H1 (cell line): Measurements from ENCODE around the gene RASD2. TPM values are rescaled to one million over a fixed set of nuclear protein-coding genes. Genes with fewer than 3 reads are reported as not detected.

Experiments used
- CTCF ChIA-PET: fragments of 300-600 bp; sonication (Branson Sonifier 250); formaldehyde crosslinking; loops from one replicate; lab custom pipeline; 2021; ENCODE audit not compliant: partially characterized antibody; lab: Charles Lee
- POLR2A ChIA-PET: fragments of 300-600 bp; sonication (Branson Sonifier 250); formaldehyde crosslinking; loops from one replicate; lab custom pipeline; 2021; ENCODE audit warnings: inconsistent platforms; ENCODE audit not compliant: partially characterized antibody; lab: Charles Lee
- DNase-seq, 2 experiments: peaks; one replicate each; pipeline versions ENCODE4 v3.0.0 to v3.0.0-alpha.2; 2010 to 2022; ENCODE audit warnings: low spot score in 2 of 2, low read depth in 1 of 2, mixed read lengths in 1 of 2
- FAIRE-seq: peaks from 2 replicates; lab custom pipeline; 2011; peaks lifted over from hg19 to GRCh38; lab: Jason Lieb, UNC
- H2AFZ ChIP-seq: 2 replicates; pipeline ENCODE4 v1.8.1; 2012; ENCODE audit warnings: low read length, inconsistent platforms
- H2AK5ac ChIP-seq: 2 replicates; pipeline ENCODE4 v1.6.1; 2013; ENCODE audit warnings: low read depth, low read length
- H2BK120ac ChIP-seq: replicated peaks from 2 replicates; pipeline ENCODE3; 2013; ENCODE audit warnings: low read depth, low read length, inconsistent platforms
- H2BK12ac ChIP-seq: 2 replicates; pipeline ENCODE4 v1.6.1; 2013; ENCODE audit warnings: low read depth, low read length
- H2BK15ac ChIP-seq: 2 replicates; pipeline ENCODE4 v1.6.1; 2013; ENCODE audit warnings: low read length
- H2BK20ac ChIP-seq: 2 replicates; pipeline ENCODE4 v1.6.1; 2013; ENCODE audit warnings: low read length
- H2BK5ac ChIP-seq: 2 replicates; pipeline ENCODE4 v1.6.1; 2013; ENCODE audit warnings: low read depth, low read length
- H3K14ac ChIP-seq: 2 replicates; pipeline ENCODE4 v1.6.1; 2013; ENCODE audit warnings: inconsistent platforms; ENCODE audit not compliant: insufficient read length
- H3K18ac ChIP-seq: 2 replicates; pipeline ENCODE4 v1.6.1; 2013; ENCODE audit warnings: low read length; ENCODE audit errors: extremely low read depth
- H3K23ac ChIP-seq: 2 replicates; pipeline ENCODE4 v1.6.1; 2013; ENCODE audit warnings: inconsistent platforms; ENCODE audit not compliant: insufficient read length
- H3K23me2 ChIP-seq: 2 replicates; pipeline ENCODE4 v1.6.1; 2013; ENCODE audit warnings: low read depth, low read length
- H3K27ac ChIP-seq: 2 replicates; pipeline ENCODE4 v1.6.1; 2011; ENCODE audit warnings: low read depth, low read length, inconsistent platforms
- H3K27me3 ChIP-seq, 4 experiments: replicated peaks in 1 of 4; 1 replicate in 1 of 4; 2 replicates in 3 of 4; pipeline versions ENCODE4 v1.6.1 to v1.8.1; 2011 to 2013; ENCODE audit warnings: low read length in 3 of 4, mild to moderate bottlenecking in 3 of 4, inconsistent platforms in 2 of 4, mixed read lengths in 2 of 4, moderate library complexity in 1 of 4; ENCODE audit not compliant: control insufficient read depth in 3 of 4, insufficient read depth in 3 of 4; ENCODE audit errors: extremely low read depth in 1 of 4
- H3K36me3 ChIP-seq, 4 experiments: 2 replicates each; pipeline versions ENCODE4 v1.6.1 to v1.8.1; 2011 to 2013; ENCODE audit warnings: mild to moderate bottlenecking in 4 of 4, low read length in 3 of 4, moderate library complexity in 2 of 4, control low read depth in 1 of 4, inconsistent platforms in 1 of 4; ENCODE audit not compliant: insufficient read depth in 4 of 4, control insufficient read depth in 2 of 4
- H3K4ac ChIP-seq: replicated peaks from 2 replicates; pipeline ENCODE3; 2013; ENCODE audit warnings: low read length, low read depth, mixed read lengths, inconsistent platforms; ENCODE audit not compliant: insufficient read length
- H3K4me1 ChIP-seq, 4 experiments: replicated peaks in 1 of 4; 1 replicate in 1 of 4; 2 replicates in 3 of 4; pipeline versions ENCODE4 v1.6.1 to v1.8.1; 2011 to 2013; ENCODE audit warnings: low read length in 3 of 4, inconsistent platforms in 2 of 4, mixed read lengths in 1 of 4; ENCODE audit not compliant: insufficient read depth in 4 of 4, control insufficient read depth in 3 of 4
- H3K4me2 ChIP-seq, 2 experiments: 2 replicates each; pipeline versions ENCODE4 v1.6.1 to v1.8.1; 2011 to 2013; ENCODE audit warnings: low read depth in 2 of 2, low read length in 2 of 2, control low read depth in 1 of 2, inconsistent platforms in 1 of 2, mild to moderate bottlenecking in 1 of 2; ENCODE audit not compliant: insufficient read depth in 1 of 2
- H3K4me3 ChIP-seq, 4 experiments: fragments of 200-600, 300-600 bp in 1 of 4; sonication (generic), shearing (Covaris generic), sonication (Bioruptor Twin) in 1 of 4; 2 replicates each; pipeline versions ENCODE4 v1.5.1 to v1.8.1; 2011 to 2016; ENCODE audit warnings: low read length in 4 of 4, low read depth in 3 of 4, control low read depth in 2 of 4, inconsistent platforms in 2 of 4, mild to moderate bottlenecking in 2 of 4, mixed read lengths in 1 of 4, moderate library complexity in 1 of 4; ENCODE audit not compliant: insufficient read depth in 2 of 4; ENCODE audit errors: extremely low read depth in 1 of 4
- H3K56ac ChIP-seq: replicated peaks from 2 replicates; pipeline ENCODE3; 2013; ENCODE audit warnings: low read depth, mild to moderate bottlenecking, mixed read lengths, low read length, inconsistent platforms; ENCODE audit not compliant: insufficient read length
- H3K79me1 ChIP-seq: 2 replicates; pipeline ENCODE4 v1.6.1; 2013; ENCODE audit warnings: low read depth, low read length, control low read depth
- H3K79me2 ChIP-seq, 2 experiments: 2 replicates each; pipeline versions ENCODE4 v1.6.1 to v1.8.1; 2012 to 2013; ENCODE audit warnings: low read length in 2 of 2, mild to moderate bottlenecking in 2 of 2, inconsistent platforms in 1 of 2; ENCODE audit not compliant: insufficient read depth in 2 of 2, control insufficient read depth in 1 of 2
- H3K9ac ChIP-seq, 4 experiments: replicated peaks in 1 of 4; 1 replicate in 1 of 4; 2 replicates in 3 of 4; pipeline versions ENCODE4 v1.6.1 to v1.8.1; 2011 to 2013; ENCODE audit warnings: low read depth in 3 of 4, low read length in 3 of 4, control low read depth in 2 of 4, mild to moderate bottlenecking in 2 of 4, moderate library complexity in 2 of 4, inconsistent platforms in 1 of 4; ENCODE audit errors: extremely low read depth in 1 of 4
- H3K9me3 ChIP-seq, 2 experiments: 2 replicates each; pipeline versions ENCODE4 v1.6.1 to v1.8.1; 2012 to 2013; ENCODE audit warnings: mild to moderate bottlenecking in 2 of 2, moderate library complexity in 2 of 2, control low read depth in 1 of 2, inconsistent platforms in 1 of 2, low read depth in 1 of 2, low read length in 1 of 2, mixed read lengths in 1 of 2; ENCODE audit not compliant: insufficient read depth in 2 of 2
- H4K20me1 ChIP-seq, 2 experiments: replicated peaks in 1 of 2; 2 replicates each; pipeline versions ENCODE3 to v1.8.1; 2011 to 2013; ENCODE audit warnings: inconsistent platforms in 2 of 2, low read length in 2 of 2, mild to moderate bottlenecking in 1 of 2; ENCODE audit not compliant: insufficient read depth in 2 of 2, control insufficient read depth in 1 of 2
- H4K5ac ChIP-seq: 2 replicates; pipeline ENCODE4 v1.6.1; 2013; ENCODE audit warnings: low read length, low read depth, mixed read lengths, inconsistent platforms; ENCODE audit not compliant: insufficient read length
- H4K8ac ChIP-seq: 2 replicates; pipeline ENCODE4 v1.8.0; 2013; ENCODE audit warnings: mild to moderate bottlenecking, moderate library complexity, low read length, inconsistent platforms; ENCODE audit not compliant: insufficient read depth; ENCODE audit errors: extremely low read depth
- H4K91ac ChIP-seq: replicated peaks from 2 replicates; pipeline ENCODE3; 2013; ENCODE audit warnings: low read length, mixed read lengths, inconsistent platforms; ENCODE audit not compliant: insufficient read length
- CBX8 ChIP-seq: fragments of 300-800, 300-1000 bp; sonication (generic); IDR thresholded peaks from 2 replicates; pipeline ENCODE4 v1.7.1; 2016; ENCODE audit warnings: low read depth, low read length, borderline replicate concordance
- WGBS, 2 experiments: shearing (Covaris generic) in 1 of 2; methylation state at CpG; one replicate each; pipeline versions ENCODE4 v1.1.6 to v1.1.7; 2013 to 2015; ENCODE audit warnings: low lambda C conversion rate in 2 of 2, mixed read lengths in 2 of 2, inconsistent platforms in 1 of 2, low coverage in 1 of 2, missing lambda C conversion rate in 1 of 2; ENCODE audit not compliant: insufficient replicate concordance in 2 of 2, insufficient coverage in 1 of 2, insufficient read length in 1 of 2; ENCODE audit errors: extremely low coverage in 1 of 2, missing lambda C conversion rate in 1 of 2; 5-methylcytosine and 5-hydroxymethylcytosine counted together
- polyA plus RNA-seq, 7 experiments: library from polyadenylated mRNA; depleted of rRNA in 3 of 7; stranded (reverse) in 5 of 7; unstranded in 2 of 7; fragments of >200 nt in 5 of 7; fragments of 200-250 nt in 2 of 7; gene quantifications; 1 replicate in 5 of 7; 2 replicates in 1 of 7; 4 replicates in 1 of 7; pipeline versions ENCODE4 v1.2.1 to v1.2.3, GENCODE V29; 2011 to 2013; ENCODE audit warnings: missing spikeins in 2 of 7, mixed read lengths in 2 of 7
- total RNA-seq: library from RNA; stranded (reverse); fragmentation: NEBNext Ultra II Directional; extraction: Animal tissue kit (Norgen Biotek cat#: 25700); gene quantifications from 2 replicates; pipeline ENCODE4 v1.2.1, GENCODE V29; 2021

Gene RASD2
- total and polyA plus RNA-seq, 2 of the 8 experiments (the other 6 are each of a cell fraction or from before 2014, with no cell fraction given): 1.9 to 5.1 TPM

GRCh38 chr22:35576671-35577070 lies 36.0 kb downstream of the RASD2 start:
- no peak overlapping the region for H3K23ac ChIP-seq
- no peak overlapping the region for H3K14ac ChIP-seq
- H3K79me2 ChIP-seq: no peaks in the 10 kb centered on the region
- H3K23me2 ChIP-seq: peaks cover 7% of the 10 kb centered on the region; the same call in 1 of the 2 replicates
- no peaks in the 10 kb centered on the region for H3K9me3 ChIP-seq
- ChIA-PET POLR2A (interaction anchor here (1.0 to 1.4 kb wide), 2 partner anchors 144 to 146 kb away, joined by 3 to 4 read pairs; no protein-coding TSS in a partner anchor), CTCF (interaction anchor here (0.6 to 11.8 kb wide), 7 partner anchors 9 to 226 kb away, joined by 3 to 124 read pairs (median 3); no protein-coding TSS in a partner anchor)
- no peak overlapping the region for H3K4ac ChIP-seq
- no peak overlapping the region for H2BK120ac ChIP-seq
- H3K36me3 ChIP-seq: no peaks in the 10 kb centered on the region
- no peak overlapping the region for H2BK20ac ChIP-seq
- no peaks in the 10 kb centered on the region for H4K20me1 ChIP-seq
- no peak overlapping the region for H3K4me2 ChIP-seq
- H2BK12ac ChIP-seq: no peak overlapping the region
- FAIRE-seq (no peak), DNase-seq (no peak)
- no peaks in the 10 kb centered on the region for H3K4me1 ChIP-seq
- H3K79me1 ChIP-seq: no peaks in the 10 kb centered on the region
- H3K9ac ChIP-seq: no peak overlapping the region
- no peak overlapping the region for H2BK5ac ChIP-seq
- no peak overlapping the region for H3K56ac ChIP-seq
- 87% methylated on average over 8 of the region's 8 CpGs; no CpG with 5 or more reads in 1 of the 2 experiments for WGBS, 2 experiments
- H2AK5ac ChIP-seq: no peak overlapping the region
- no peak overlapping the region for H3K4me3 ChIP-seq
- no peak overlapping the region for H4K8ac ChIP-seq
- no peak overlapping the region for H3K27ac ChIP-seq
- no peak overlapping the region for H3K18ac ChIP-seq
- no peak overlapping the region for H4K91ac ChIP-seq
- no peak overlapping the region for H4K5ac ChIP-seq
- no peaks in the 10 kb centered on the region for H3K27me3 ChIP-seq
- H2AFZ ChIP-seq: no peak overlapping the region; the same call in 1 of the 2 replicates
- no peak overlapping the region for H2BK15ac ChIP-seq
- no peak for TF ChIP-seq CBX8
